G401.6 (cell line): Measurements from ENCODE around the gene MGP.

Source experiments
- FAIRE-seq: peaks from 2 replicates; lab custom pipeline; 2012; peaks lifted over from hg19 to GRCh38; lab: Jason Lieb, UNC

MGP gene

GRCh38 chr12:14885718-14886221, at the start of gene MGP:
Gene MGP, minus strand, starts transcription at chr12:14885854. Its CDS starts 63 bp downstream, at chr12:14885791.
- FAIRE-seq, result no peak

DNA sequence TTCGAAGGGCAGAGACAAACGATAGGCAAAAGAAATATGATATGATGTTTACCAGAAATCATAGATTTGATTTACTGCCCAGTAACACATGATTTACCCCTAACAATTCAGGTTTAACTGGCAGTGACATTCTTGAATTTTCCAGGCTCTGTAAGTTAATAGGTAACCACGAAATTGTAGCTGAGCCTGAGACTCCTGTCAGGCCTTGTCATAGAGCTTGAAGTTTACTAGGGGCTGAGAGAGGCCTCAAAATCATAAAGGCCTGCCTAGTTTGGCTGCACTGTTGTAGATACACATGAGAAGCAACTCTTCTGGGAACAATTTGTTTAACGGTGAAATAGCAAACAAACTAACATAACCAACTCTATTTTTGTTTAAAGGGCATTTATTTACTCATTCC, 49.4 kb upstream of the MGP start:
- no peak for FAIRE-seq

DNA sequence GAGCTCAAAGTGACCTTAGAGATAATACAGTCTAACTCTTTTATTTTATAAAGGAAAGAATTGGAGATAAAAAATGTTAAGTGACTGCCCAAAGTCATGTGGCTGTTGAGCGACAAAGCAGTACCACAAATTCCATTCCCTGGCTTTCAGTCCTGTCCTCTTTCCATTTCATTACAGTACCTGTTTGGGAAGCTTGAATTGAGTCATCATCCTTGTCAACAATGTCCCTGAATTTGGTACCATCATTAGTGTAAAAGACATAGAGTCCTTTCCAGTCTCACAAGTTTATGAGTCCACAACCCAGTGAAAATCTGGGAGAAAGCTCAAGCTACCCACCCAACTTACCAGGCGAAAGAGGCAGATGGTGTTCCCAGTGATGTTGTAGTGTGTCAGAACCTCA, 48.9 kb upstream of the MGP start:
- no peak for FAIRE-seq

- no peak for FAIRE-seq
Measured at GRCh38 chr12:14931791-14932560, 46.3 kb upstream of the MGP start.

DNA sequence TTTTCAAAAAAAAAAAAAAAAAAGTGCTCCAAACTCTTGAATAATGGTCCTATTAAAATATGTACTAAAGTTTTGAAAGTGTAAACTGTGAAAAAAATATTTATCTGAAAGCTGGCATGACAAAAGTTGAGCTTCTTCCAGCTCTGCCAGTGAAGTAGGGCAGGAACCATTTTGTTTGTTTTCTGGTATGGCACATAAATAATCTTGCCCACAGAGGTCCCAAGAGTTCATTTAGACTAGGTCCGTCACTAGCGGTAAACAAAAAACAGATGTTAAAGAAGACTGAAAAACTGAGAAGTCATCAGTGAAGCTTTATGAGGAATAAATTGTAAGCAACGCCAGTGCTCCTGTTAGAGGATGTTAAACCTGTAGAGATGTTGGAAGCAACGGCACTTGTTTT, 45.7 kb upstream of the MGP start:
- FAIRE-seq, result no peak

- no peak for FAIRE-seq
Measured at GRCh38 chr12:14930299-14930698, 44.6 kb upstream of the MGP start.

- no peak for FAIRE-seq
Measured at GRCh38 chr12:14928931-14929330, 43.3 kb upstream of the MGP start.

- FAIRE-seq, result no peak
Measured at GRCh38 chr12:14927267-14927666, 41.6 kb upstream of the MGP start.

GRCh38 chr12:14924541-14924940, 38.9 kb upstream of the MGP start:
- FAIRE-seq, result no peak

- FAIRE-seq, result no peak
Measured at GRCh38 chr12:14923944-14924343, 38.3 kb upstream of the MGP start.

DNA sequence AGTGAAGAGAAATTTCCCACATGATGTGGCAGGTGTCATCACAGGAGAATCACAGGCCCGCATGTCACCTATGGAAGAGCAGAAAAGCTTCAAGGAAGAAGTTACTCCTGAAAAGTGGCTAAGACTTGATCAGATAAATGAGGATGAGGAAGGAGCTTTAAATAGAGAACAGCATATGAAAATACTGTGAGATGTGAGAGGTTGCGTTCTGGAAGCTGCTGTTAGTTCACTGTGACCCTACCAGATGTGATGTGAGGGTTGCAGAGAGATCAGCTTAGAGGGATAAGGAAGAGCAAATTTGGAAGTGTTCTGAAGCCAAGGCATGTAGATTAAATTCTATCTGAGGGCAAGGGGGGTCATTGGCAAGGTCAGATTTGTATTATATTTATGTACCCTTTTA, 35.6 kb upstream of the MGP start:
- FAIRE-seq, result no peak

GRCh38 chr12:14920475-14921126, 34.9 kb upstream of the MGP start:
- no peak for FAIRE-seq

- no peak for FAIRE-seq
Measured at GRCh38 chr12:14919455-14919854, 33.8 kb upstream of the MGP start.

GRCh38 chr12:14915736-14916135, 30.1 kb upstream of the MGP start:
- FAIRE-seq, result no peak

DNA sequence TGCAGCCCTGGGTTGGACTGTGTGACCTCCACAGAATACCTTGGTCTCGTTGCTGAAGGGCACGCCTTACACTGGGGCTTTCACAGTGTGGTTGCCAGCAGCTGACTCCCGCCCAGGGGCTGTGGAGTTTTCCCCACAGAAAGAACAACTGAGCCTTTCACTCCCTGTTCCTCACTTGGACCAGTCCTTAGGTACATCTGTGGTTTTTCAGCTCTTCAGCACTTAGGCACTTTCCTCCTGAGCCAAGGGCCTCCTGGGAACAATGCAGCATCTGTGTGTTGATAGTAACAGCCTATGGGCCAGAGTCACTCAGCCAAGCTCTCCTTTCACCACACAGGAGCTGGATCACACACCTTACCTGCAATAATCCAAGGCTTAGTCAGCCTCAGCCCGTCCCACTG, 27.7 kb upstream of the MGP start:
- FAIRE-seq, result no peak

GRCh38 chr12:14911131-14911530, 25.5 kb upstream of the MGP start:
- no peak for FAIRE-seq

DNA sequence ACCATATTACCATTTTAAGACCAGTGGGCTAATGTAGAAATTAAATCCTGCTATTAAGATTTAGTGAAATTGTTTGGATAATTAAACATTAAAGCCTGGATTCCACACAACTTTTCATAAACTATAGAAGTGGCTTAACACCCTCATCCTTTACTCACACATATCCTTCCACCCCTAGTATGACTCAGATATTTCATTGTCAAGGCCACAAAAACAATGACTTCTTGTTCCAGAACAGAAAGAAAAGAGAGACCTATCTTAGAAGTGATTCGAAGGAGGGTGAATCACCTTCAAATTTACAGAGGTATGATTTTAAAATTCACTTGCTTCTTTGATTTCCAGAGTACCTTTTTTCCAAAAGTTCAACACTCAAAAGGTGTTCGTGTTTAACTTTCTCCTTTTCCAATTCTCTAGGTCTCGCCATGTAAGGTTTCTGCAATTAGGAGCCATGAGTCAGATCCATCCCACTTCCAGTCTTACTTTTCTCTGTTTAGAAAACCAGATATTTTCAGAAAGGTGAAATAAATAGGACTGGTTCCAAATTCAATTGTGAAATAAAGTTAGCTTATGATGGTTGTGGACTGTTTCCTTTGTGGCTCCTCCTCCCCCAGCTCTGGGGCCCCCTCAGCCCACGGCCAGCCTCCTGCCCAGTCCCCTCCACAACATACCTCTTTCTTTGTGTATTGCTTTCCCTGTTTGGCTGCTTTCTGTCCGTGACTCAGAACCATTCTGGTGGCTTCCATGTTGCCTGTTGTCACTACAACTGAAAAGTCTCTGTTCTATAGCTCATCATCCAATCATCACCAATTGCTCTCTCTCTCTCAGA, 24.6 kb upstream of the MGP start:
- FAIRE-seq, result no peak

- FAIRE-seq, result no peak
Measured at GRCh38 chr12:14907953-14908352, 22.3 kb upstream of the MGP start.

DNA sequence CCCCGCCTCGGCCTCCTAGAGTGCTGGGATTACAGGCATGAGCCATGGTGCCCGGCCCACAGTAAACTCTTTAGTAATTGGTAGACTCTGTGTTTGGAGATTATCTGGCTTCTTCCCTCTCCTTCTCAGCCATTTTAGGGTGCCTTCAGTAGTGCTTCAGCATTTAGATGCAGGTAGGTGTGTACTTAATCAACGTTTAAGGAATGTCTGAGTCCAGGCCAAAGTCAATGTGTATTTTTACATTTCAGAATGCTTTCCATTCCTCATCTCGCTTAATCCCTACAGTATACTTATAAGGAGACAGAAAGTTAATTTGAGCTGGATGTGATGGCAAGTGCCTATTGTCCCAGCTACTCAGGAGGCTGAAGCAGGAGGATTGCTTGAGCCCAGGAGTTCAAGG, 20.5 kb upstream of the MGP start:
- FAIRE-seq, result no peak

GRCh38 chr12:14905269-14906004, 19.8 kb upstream of the MGP start:
- no peak for FAIRE-seq

DNA sequence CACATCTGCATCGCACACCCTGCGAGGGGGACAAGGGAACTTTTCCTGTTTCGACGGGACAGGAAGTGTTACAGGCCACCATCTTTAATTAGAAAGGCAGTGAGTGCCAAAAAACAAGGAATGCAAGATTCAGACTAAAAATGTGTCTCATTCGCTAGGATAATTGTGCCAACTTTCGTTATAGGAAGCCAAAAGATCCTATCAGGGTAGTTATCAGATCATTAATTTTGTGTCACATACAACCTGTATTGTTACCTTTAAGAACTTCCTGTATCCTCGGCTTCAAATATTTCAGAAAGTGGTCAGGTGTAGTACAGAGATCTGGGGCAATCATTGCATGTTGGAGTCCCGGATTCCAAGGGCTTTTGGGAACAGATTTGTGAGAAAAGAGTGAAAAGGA, 19.2 kb upstream of the MGP start:
- FAIRE-seq, result no peak

DNA sequence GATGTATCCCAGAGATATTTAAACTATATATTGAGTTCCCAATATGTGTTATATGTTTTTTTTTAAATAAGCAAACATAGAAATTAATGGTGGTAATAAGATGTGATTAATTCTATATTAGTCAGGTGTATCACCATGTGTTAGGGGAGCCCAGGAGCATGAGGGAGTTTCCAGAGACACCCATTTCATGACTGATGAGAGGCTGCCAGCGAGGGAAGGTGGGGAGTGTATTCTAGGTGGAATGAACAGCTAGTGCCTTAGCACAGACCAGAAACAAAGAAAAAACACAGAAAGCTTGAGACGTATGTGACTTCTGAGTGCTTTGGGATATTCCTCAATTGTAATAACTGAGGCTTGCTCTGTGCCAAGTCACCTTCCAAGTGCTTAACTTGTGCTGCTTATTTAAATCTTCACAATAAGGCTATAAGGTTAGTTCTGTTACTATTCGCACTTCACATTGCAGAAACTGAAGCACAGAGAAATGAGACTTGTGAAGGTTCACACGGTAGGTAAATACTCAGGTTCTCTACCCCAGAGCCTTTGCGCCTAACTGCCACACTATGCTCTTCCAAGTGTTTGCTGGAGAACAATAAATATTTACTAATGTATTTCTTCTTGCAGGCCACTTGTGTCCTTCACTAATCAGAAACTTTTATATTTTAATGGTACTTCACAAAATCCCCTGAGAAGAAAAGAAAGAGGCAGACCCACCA, 17.9 kb upstream of the MGP start:
- no peak for FAIRE-seq
